Measurements from ENCODE around the gene RGS14.

Gene RGS14

GRCh38 chr5:177390363-177391300 is 32.9 kb downstream of the RGS14 start:
- DNase-seq (ENCODE audit: low read depth): no peak
- peak; percentile 96 for TF ChIP-seq CTCF (IDR thresholded peaks at IDR 0.05; ENCODE audit: control insufficient read depth, insufficient read depth, low read depth, low read length, missing control alignments)
- no peak overlapping the region for H3K4me3 ChIP-seq (ENCODE audit: control insufficient read depth, low read depth, low read length)

- no peak for DNase-seq (ENCODE audit: low read depth)
- no peak overlapping the region for H3K4me3 ChIP-seq (ENCODE audit: control insufficient read depth, low read depth, low read length)
- no peak for TF ChIP-seq CTCF (IDR thresholded peaks at IDR 0.05; ENCODE audit: control insufficient read depth, insufficient read depth, low read depth, low read length, missing control alignments)
Observed at GRCh38 chr5:177392765-177393164, 35.0 kb downstream of the RGS14 start.

GRCh38 chr5:177393206-177393765 is 35.6 kb downstream of the RGS14 start:
- no peak for DNase-seq (ENCODE audit: low read depth)
- H3K4me3 ChIP-seq (ENCODE audit: control insufficient read depth, low read depth, low read length): no peak overlapping the region
- no peak for TF ChIP-seq CTCF (IDR thresholded peaks at IDR 0.05; ENCODE audit: control insufficient read depth, insufficient read depth, low read depth, low read length, missing control alignments)

- TF ChIP-seq CTCF (IDR thresholded peaks at IDR 0.05; ENCODE audit: control insufficient read depth, insufficient read depth, low read depth, low read length, missing control alignments): no peak
- H3K4me3 ChIP-seq (ENCODE audit: control insufficient read depth, low read depth, low read length): no peak overlapping the region
- DNase-seq (ENCODE audit: low read depth): no peak
Observed at GRCh38 chr5:177393990-177394389, 36.3 kb downstream of the RGS14 start.

GRCh38 chr5:177396078-177396477 is 38.4 kb downstream of the RGS14 start:
- TF ChIP-seq CTCF (IDR thresholded peaks at IDR 0.05; ENCODE audit: control insufficient read depth, insufficient read depth, low read depth, low read length, missing control alignments): no peak
- DNase-seq (ENCODE audit: low read depth): no peak
- no peak overlapping the region for H3K4me3 ChIP-seq (ENCODE audit: control insufficient read depth, low read depth, low read length)

GRCh38 chr5:177396807-177397206 is 39.1 kb downstream of the RGS14 start:
- no peak for DNase-seq (ENCODE audit: low read depth)
- no peak overlapping the region for H3K4me3 ChIP-seq (ENCODE audit: control insufficient read depth, low read depth, low read length)
- TF ChIP-seq CTCF (IDR thresholded peaks at IDR 0.05; ENCODE audit: control insufficient read depth, insufficient read depth, low read depth, low read length, missing control alignments): no peak

Data from AG09309 (cell line).